Measurements from ENCODE around the gene TLCD3B. TPM values are rescaled to one million over a fixed set of nuclear protein-coding genes. Genes with fewer than 3 reads are reported as not detected.
A peak's percentile ranks its signal among the peaks of the same experiment; 100 is the strongest.

TLCD3B gene
- total and polyA plus RNA-seq, 2 of the 4 experiments (the other 2 are of a cell fraction): 0.19 TPM; not detected in 1

GRCh38 chr16:30063278-30063892, 32.3 kb upstream of the TLCD3B start:
- ChIA-PET CTCF (interaction anchor here (1.0 kb wide), 1 partner anchor 8 kb away, joined by 3 read pairs; no protein-coding TSS in a partner anchor), POLR2A (ENCODE audit: unreplicated experiment) (no interaction called here)
- Histone ChIP-seq H3K27me3 (ENCODE audit: control insufficient read depth, insufficient read depth, low read length) (no peaks in the 10 kb centered on the region), H3K23ac (ENCODE audit: low read depth, low read length) (peak overlapping the region; percentile 99), H2AK5ac (ENCODE audit: low read depth, low read length) (peak overlapping the region; percentile 98), H2BK120ac (ENCODE audit: low read depth, low read length) (peak overlapping the region; percentile 98), H3K4me3 (ENCODE audit: insufficient read depth, low read depth, low read length) (no peak overlapping the region), H3K4me2 (ENCODE audit: low read depth, low read length) (peak overlapping the region; percentile 93), H2AFZ (replicated peaks; ENCODE audit: low read length, poor library complexity) (peak overlapping the region; percentile 89), H2BK20ac (ENCODE audit: low read depth, low read length) (peak overlapping the region; percentile 62), H4K91ac (ENCODE audit: insufficient read depth, low read depth, low read length) (peak overlapping the region; percentile 99), H3K4ac (ENCODE audit: low read depth, low read length) (peak overlapping the region; percentile 100), H3K79me1 (ENCODE audit: low read depth in 1 of 2, low read length in 2 of 2) (peaks cover 15 to 35% of the 10 kb centered on the region in 2 experiments; a peak in 3 of 4 replicates), H3K27ac (ENCODE audit: insufficient read depth, low read length) (peak overlapping the region; percentile 97), H3K36me3 (ENCODE audit: control insufficient read depth, insufficient read depth, low read length) (peaks cover 19% of the 10 kb centered on the region), H3K9ac (ENCODE audit: low read depth, low read length) (peak overlapping the region; percentile 92), H4K20me1 (ENCODE audit: insufficient read depth, low read length) (peaks cover 28% of the 10 kb centered on the region), H4K5ac (ENCODE audit: low read depth, low read length) (peak overlapping the region; percentile 98), H3K4me1 (ENCODE audit: control insufficient read depth, insufficient read depth, low read length) (peaks cover 25% of the 10 kb centered on the region), H4K8ac (ENCODE audit: low read depth in 2 of 2, low read length in 2 of 2) (peak overlapping the region; percentile 86 to 99), H3K18ac (ENCODE audit: low read depth, low read length) (peak overlapping the region; percentile 93), H2BK5ac (ENCODE audit: low read depth, low read length, poor library complexity, severe bottlenecking) (peak overlapping the region; percentile 99), H3K9me3 (ENCODE audit: control insufficient read depth, insufficient read depth, low read length) (no peaks in the 10 kb centered on the region), H2BK15ac (ENCODE audit: low read depth, low read length) (peak overlapping the region; percentile 16; the same call in 2 of the 3 replicates), H3K9me1 (ENCODE audit: insufficient read depth, low read length) (peaks cover 16% of the 10 kb centered on the region), H3K14ac (replicated peaks; ENCODE audit: low read depth, low read length) (peak overlapping the region; percentile 100), H3K56ac (ENCODE audit: extremely low read depth, insufficient read depth, low read length) (no peak overlapping the region), H2AK9ac (replicated peaks; ENCODE audit: low read depth, low read length, poor library complexity) (peak overlapping the region; percentile 100)
- WGBS, 2 experiments (ENCODE audit: extremely low coverage in 2 of 2, insufficient read length in 1 of 2): 70% methylated on average over 8 of the region's 12 CpGs; no CpG with 5 or more reads in 1 of the 2 experiments
- ATAC-seq (ENCODE audit: low read depth): no peak
- BruUV-seq (replicated peaks): no TSS peak
- no peak for TF ChIP-seq CTCF (conservative IDR thresholded peaks at IDR 0.05; ENCODE audit: low read depth, low read length)
- no peak for TF ChIP-seq CEBPB (IDR thresholded peaks at IDR 0.05; ENCODE audit: low read depth, low read length)
- TF ChIP-seq BHLHE40 (IDR thresholded peaks at IDR 0.05; ENCODE audit: low read depth, low read length): no peak
- TF ChIP-seq ELK1 (IDR thresholded peaks at IDR 0.05; ENCODE audit: borderline replicate concordance, low read depth, low read length): no peak
- no peak for TF ChIP-seq NFE2L2 (IDR thresholded peaks at IDR 0.05; ENCODE audit: low read depth, low read length)
- no peak for TF ChIP-seq SMC3 (IDR thresholded peaks at IDR 0.05; ENCODE audit: low read depth, low read length)
- TF ChIP-seq RCOR1 (IDR thresholded peaks at IDR 0.05; ENCODE audit: insufficient replicate concordance, low read length): no peak
- TF ChIP-seq MAZ (IDR thresholded peaks at IDR 0.05; ENCODE audit: borderline replicate concordance, low read depth, low read length): no peak
- TF ChIP-seq MAFK (IDR thresholded peaks at IDR 0.05; ENCODE audit: low read depth, low read length): no peak
- TF ChIP-seq POLR2A (IDR thresholded peaks at IDR 0.05; ENCODE audit: low read depth, low read length): no peak
- TF ChIP-seq USF2 (IDR thresholded peaks at IDR 0.05; ENCODE audit: low read depth, low read length): no peak
- no peak for TF ChIP-seq FOS (IDR thresholded peaks at IDR 0.05; ENCODE audit: low read depth, low read length)
- in situ Hi-C loops (cut with MboI; ENCODE audit: low sequenced_read_pairs): no loop called here
- no peak for DNase-seq
- intact Hi-C loops (cut with micrococcal nuclease): no loop called here
- dilution Hi-C loops (cut with HindIII; ENCODE audit: low sequenced_read_pairs, unreplicated experiment): no loop called here
